Mesenchymal stem cell (in vitro differentiated cells and primary cell): Measurements from ENCODE around the gene COMMD3.
"Not testable (repeated sequence)": the region's sequence is repeated elsewhere in the genome, so short reads cannot be mapped to it uniquely, and the experiment has no call there.

Experiments
- DNase-seq: peaks from one replicate; pipeline ENCODE4 v3.0.0-alpha.2; 2013
- H2AFZ ChIP-seq: one replicate; pipeline ENCODE4 v1.6.1; 2013; ENCODE audit warnings: low read depth, mild to moderate bottlenecking, control low read depth, inconsistent platforms, low read length, moderate library complexity
- H2AK5ac ChIP-seq: 2 replicates; pipeline ENCODE4 v1.6.1; 2013; ENCODE audit warnings: low read length, moderate library complexity, mild to moderate bottlenecking, inconsistent platforms; ENCODE audit not compliant: severe bottlenecking
- H2BK120ac ChIP-seq: one replicate; pipeline ENCODE4 v1.6.1; 2013; ENCODE audit warnings: low read depth, mild to moderate bottlenecking, inconsistent platforms, low read length, moderate library complexity
- H2BK12ac ChIP-seq, 2 experiments: one replicate each; pipeline ENCODE4 v1.6.1; 2013; ENCODE audit warnings: inconsistent platforms in 2 of 2, low read length in 2 of 2, mild to moderate bottlenecking in 2 of 2, moderate library complexity in 2 of 2, control low read depth in 1 of 2
- H2BK15ac ChIP-seq: one replicate; pipeline ENCODE4 v1.6.1; 2013; ENCODE audit warnings: mild to moderate bottlenecking, low read depth, inconsistent platforms; ENCODE audit not compliant: poor library complexity, severe bottlenecking
- H2BK5ac ChIP-seq: 2 replicates; pipeline ENCODE4 v1.6.1; 2013; ENCODE audit warnings: low read depth, mild to moderate bottlenecking, low read length, control low read depth, inconsistent platforms; ENCODE audit not compliant: poor library complexity, severe bottlenecking
- H3K14ac ChIP-seq, 2 experiments: one replicate each; pipeline ENCODE4 v1.6.1; 2013; ENCODE audit warnings: inconsistent platforms in 2 of 2, low read length in 2 of 2, control low read depth in 1 of 2, mild to moderate bottlenecking in 1 of 2, moderate library complexity in 1 of 2
- H3K18ac ChIP-seq, 2 experiments: one replicate each; pipeline ENCODE4 v1.6.1; 2013; ENCODE audit warnings: inconsistent platforms in 2 of 2, low read length in 2 of 2, control low read depth in 1 of 2, low read depth in 1 of 2, mild to moderate bottlenecking in 1 of 2
- H3K23ac ChIP-seq, 2 experiments: one replicate each; pipeline ENCODE4 v1.6.1; 2013; ENCODE audit warnings: inconsistent platforms in 2 of 2, low read length in 2 of 2, mild to moderate bottlenecking in 2 of 2, moderate library complexity in 2 of 2, control low read depth in 1 of 2
- H3K27ac ChIP-seq: 2 replicates; pipeline ENCODE4 v1.5.1; 2013; ENCODE audit warnings: mild to moderate bottlenecking, moderate library complexity, low read length, control low read depth, inconsistent platforms; ENCODE audit not compliant: poor library complexity, severe bottlenecking
- H3K27me3 ChIP-seq, 2 experiments: 2 replicates each; pipeline versions ENCODE4 v1.6.1 to v1.7.0; 2013; ENCODE audit warnings: low read length in 2 of 2, mild to moderate bottlenecking in 2 of 2, moderate library complexity in 2 of 2, control low read depth in 1 of 2, inconsistent platforms in 1 of 2; ENCODE audit not compliant: control insufficient read depth in 1 of 2, insufficient read depth in 1 of 2
- H3K36me3 ChIP-seq, 2 experiments: 2 replicates each; pipeline versions ENCODE4 v1.6.1 to v1.7.0; 2013; ENCODE audit warnings: low read length in 2 of 2, control low read depth in 1 of 2, inconsistent platforms in 1 of 2, low read depth in 1 of 2, mild to moderate bottlenecking in 1 of 2; ENCODE audit not compliant: insufficient read depth in 2 of 2, control insufficient read depth in 1 of 2
- H3K4ac ChIP-seq, 2 experiments: one replicate each; pipeline ENCODE4 v1.6.1; 2013; ENCODE audit warnings: inconsistent platforms in 2 of 2, low read length in 2 of 2, mild to moderate bottlenecking in 2 of 2, moderate library complexity in 2 of 2, control low read depth in 1 of 2, low read depth in 1 of 2
- H3K4me1 ChIP-seq: 2 replicates; pipeline ENCODE4 v1.6.1; 2013; ENCODE audit warnings: low read depth, low read length, control low read depth; ENCODE audit not compliant: control insufficient read depth, insufficient read depth
- H3K4me2 ChIP-seq: 2 replicates; pipeline ENCODE4 v1.6.1; 2013; ENCODE audit warnings: low read length, mild to moderate bottlenecking, inconsistent platforms; ENCODE audit not compliant: poor library complexity, severe bottlenecking
- H3K4me3 ChIP-seq, 2 experiments: 2 replicates each; pipeline versions ENCODE4 v1.5.1 to v1.7.0; 2013; ENCODE audit warnings: low read length in 2 of 2, mild to moderate bottlenecking in 2 of 2, control low read depth in 1 of 2, low read depth in 1 of 2; ENCODE audit not compliant: insufficient read depth in 1 of 2
- H3K79me1 ChIP-seq: replicated peaks from 2 replicates; pipeline ENCODE4 v1.6.1; 2013; ENCODE audit warnings: mild to moderate bottlenecking, control low read depth, low read length, inconsistent platforms; ENCODE audit not compliant: poor library complexity, severe bottlenecking
- H3K9ac ChIP-seq: 2 replicates; pipeline ENCODE4 v1.7.0; 2013; ENCODE audit warnings: mild to moderate bottlenecking, low read length, moderate library complexity
- H3K9me3 ChIP-seq: 2 replicates; pipeline ENCODE4 v1.7.0; 2013; ENCODE audit warnings: mild to moderate bottlenecking, low read length; ENCODE audit not compliant: control insufficient read depth
- H4K8ac ChIP-seq: one replicate; pipeline ENCODE4 v1.6.1; 2013; ENCODE audit warnings: inconsistent platforms, mild to moderate bottlenecking, low read length, moderate library complexity
- H4K91ac ChIP-seq: one replicate; pipeline ENCODE4 v1.6.1; 2013; ENCODE audit warnings: mild to moderate bottlenecking, low read length, inconsistent platforms
- WGBS: methylation state at CpG from one replicate; pipeline ENCODE4 v1.1.7; 2013; ENCODE audit warnings: mixed read lengths; 5-methylcytosine and 5-hydroxymethylcytosine counted together

Gene COMMD3

DNA sequence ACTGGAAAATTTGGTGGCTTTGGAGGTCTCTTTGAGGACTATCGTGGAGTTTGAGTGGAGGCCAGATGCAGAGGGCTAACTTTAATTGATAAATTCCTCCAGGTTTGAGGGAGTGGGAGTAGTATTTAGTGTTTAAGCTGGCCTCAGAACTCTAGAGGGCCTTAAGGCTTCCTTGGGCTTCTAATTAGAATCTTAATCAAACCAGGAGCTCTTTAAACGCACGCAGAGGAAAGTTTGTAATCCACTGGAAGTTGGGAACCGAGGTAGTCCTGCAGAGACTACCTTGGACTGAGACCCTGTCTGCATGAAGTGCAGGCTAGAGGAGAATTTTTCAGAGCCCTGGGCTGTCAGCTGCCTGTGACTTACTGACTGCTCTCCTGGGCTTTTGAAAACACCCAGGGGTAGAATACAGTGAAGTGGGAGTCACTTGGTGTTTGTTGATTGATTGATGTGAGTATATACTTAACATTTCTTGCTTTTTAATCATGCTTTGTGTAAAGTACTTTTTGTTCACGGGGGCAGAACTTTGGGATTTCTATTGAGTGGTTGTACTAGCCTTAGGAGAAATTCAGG, 35.0 kb downstream of the COMMD3 start:
- WGBS: 91% methylated on average over 5 of the region's 5 CpGs
- Histone ChIP-seq H3K23ac (no peak overlapping the region), H3K27me3 (peaks cover 11 to 15% of the 10 kb centered on the region in 2 experiments)

DNA sequence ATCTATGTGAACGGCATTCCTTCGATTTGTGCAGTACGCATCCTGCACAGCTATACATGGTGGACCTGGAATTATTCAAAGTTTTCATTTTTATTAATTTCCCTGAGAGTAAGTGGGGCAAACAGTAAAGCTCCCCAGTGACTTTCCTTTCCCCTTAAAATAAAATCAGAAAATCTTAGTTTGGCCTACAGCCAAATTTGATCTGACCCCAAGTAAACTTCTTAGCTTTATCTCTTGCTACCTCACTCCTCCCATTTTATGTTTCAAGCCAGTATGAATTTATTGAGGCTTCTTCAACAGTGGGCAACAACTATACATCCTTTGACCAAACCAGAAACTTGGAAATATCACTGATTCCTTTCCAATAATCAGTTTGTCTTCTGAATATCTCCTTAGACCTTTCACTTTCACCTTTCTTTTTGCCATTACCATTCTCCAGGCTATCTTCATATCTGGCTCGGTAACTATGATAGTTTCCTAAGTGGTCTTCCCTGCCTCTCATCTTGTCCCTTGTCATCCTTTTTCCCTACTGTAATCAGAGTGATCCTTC, 40.2 kb downstream of the COMMD3 start:
- Histone ChIP-seq H3K36me3 (no peaks in the 10 kb centered on the region), H2BK120ac (no peak overlapping the region), H3K18ac (no peak overlapping the region), H3K9me3 (no peaks in the 10 kb centered on the region), H3K4me2 (no peak overlapping the region), H3K79me1 (no peaks in the 10 kb centered on the region), H4K91ac (no peak overlapping the region), H3K14ac (no peak overlapping the region), H2AK5ac (no peak overlapping the region), H3K9ac (no peak overlapping the region), H3K27me3 (no peaks in the 10 kb centered on the region), H3K4ac (no peak overlapping the region), H3K23ac (no peak overlapping the region), H2AFZ (no peak overlapping the region), H2BK12ac (no peak overlapping the region), H3K4me3 (no peak overlapping the region), H2BK5ac (no peak overlapping the region), H3K4me1 (no peaks in the 10 kb centered on the region), H3K27ac (no peak overlapping the region), H4K8ac (no peak overlapping the region), H2BK15ac (no peak overlapping the region)
- DNase-seq: no peak
- WGBS: 89% methylated on average over 4 of the region's 4 CpGs

More for the DNA sequence above, 35.0 kb downstream of the COMMD3 start:
- Histone ChIP-seq H3K27ac (no peak overlapping the region), H4K8ac (no peak overlapping the region), H2BK120ac (no peak overlapping the region), H3K14ac (no peak overlapping the region), H3K9ac (no peak overlapping the region), H2AFZ (no peak overlapping the region), H4K91ac (no peak overlapping the region), H3K4me3 (no peak overlapping the region), H3K36me3 (no peaks in the 10 kb centered on the region), H2BK12ac (no peak overlapping the region), H3K4ac (no peak overlapping the region), H2BK5ac (no peak overlapping the region), H3K18ac (no peak overlapping the region), H2BK15ac (no peak overlapping the region), H3K9me3 (no peaks in the 10 kb centered on the region), H3K4me2 (no peak overlapping the region), H3K79me1 (no peaks in the 10 kb centered on the region), H2AK5ac (no peak overlapping the region), H3K4me1 (no peaks in the 10 kb centered on the region)
- DNase-seq: no peak

- H2BK12ac ChIP-seq, DNase-seq: not testable (repeated sequence)
Observed at GRCh38 chr10:22357770-22358169, 41.6 kb downstream of the COMMD3 start.

DNA sequence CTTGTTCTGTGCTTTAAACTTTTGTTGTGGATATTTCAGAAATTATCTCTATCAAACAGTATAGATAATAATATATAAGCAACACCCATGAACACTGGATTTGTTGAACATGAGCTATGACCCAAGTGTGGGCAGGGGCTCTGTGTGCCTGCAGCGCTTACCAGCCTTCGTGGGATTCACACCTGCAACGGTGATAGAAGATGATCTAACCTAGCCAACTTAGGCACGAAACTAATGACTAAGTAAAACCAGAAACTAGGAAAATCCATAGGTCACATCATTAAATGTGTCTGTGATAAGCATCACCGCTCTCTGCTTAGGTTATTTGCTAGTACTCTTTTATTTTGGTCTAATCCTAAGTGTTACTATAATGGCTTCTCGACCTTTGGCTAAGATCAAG, 47.1 kb downstream of the COMMD3 start:
- no peak overlapping the region for H3K14ac ChIP-seq
- WGBS: 94% methylated on average over 5 of the region's 6 CpGs
- H4K91ac ChIP-seq: no peak overlapping the region
- no peak overlapping the region for H2BK120ac ChIP-seq
- H3K4me2 ChIP-seq: no peak overlapping the region
- no peaks in the 10 kb centered on the region for H3K4me1 ChIP-seq
- no peak overlapping the region for H4K8ac ChIP-seq
- H3K79me1 ChIP-seq: no peaks in the 10 kb centered on the region
- H2AFZ ChIP-seq: no peak overlapping the region
- H3K4ac ChIP-seq: no peak overlapping the region
- H3K36me3 ChIP-seq: no peaks in the 10 kb centered on the region
- H2BK15ac ChIP-seq: no peak overlapping the region
- H2BK12ac ChIP-seq: no peak overlapping the region
- H2AK5ac ChIP-seq: no peak overlapping the region
- H3K27me3 ChIP-seq: no peaks in the 10 kb centered on the region
- DNase-seq: no peak
- H3K18ac ChIP-seq: no peak overlapping the region
- no peak overlapping the region for H3K9ac ChIP-seq
- H3K23ac ChIP-seq: no peak overlapping the region
- H2BK5ac ChIP-seq: no peak overlapping the region
- no peak overlapping the region for H3K27ac ChIP-seq
- no peak overlapping the region for H3K4me3 ChIP-seq
- H3K9me3 ChIP-seq: no peaks in the 10 kb centered on the region

More at GRCh38 chr10:22357770-22358169, 41.6 kb downstream of the COMMD3 start:
- H3K79me1 ChIP-seq, H3K4ac ChIP-seq, H4K91ac ChIP-seq, H3K9ac ChIP-seq, H2AK5ac ChIP-seq, H3K9me3 ChIP-seq, H3K4me3 ChIP-seq, H3K14ac ChIP-seq, H4K8ac ChIP-seq, H3K4me2 ChIP-seq, H3K27me3 ChIP-seq, H2BK5ac ChIP-seq, H2BK15ac ChIP-seq, H3K27ac ChIP-seq, H3K23ac ChIP-seq, H3K36me3 ChIP-seq, H2AFZ ChIP-seq, H3K18ac ChIP-seq, H3K4me1 ChIP-seq, H2BK120ac ChIP-seq: not testable (repeated sequence)
- WGBS: no CpG with 5 or more reads among the region's 4 CpGs
